Vagina (tissue), 2 donors: ENCODE data around the gene CCDC34. TPM values are rescaled to one million over a fixed set of nuclear protein-coding genes. Genes with fewer than 3 reads are reported as not detected.

Experiments used
- DNase-seq, 2 donors: peaks; one replicate each; pipeline ENCODE4 v3.0.0-alpha.2; 2017; ENCODE audit errors: extremely low spot score in 2 of 2
- H3K27ac ChIP-seq: fragments of 200-600 bp; sonication (generic); one replicate; pipeline ENCODE4 v1.5.1; 2019
- H3K27me3 ChIP-seq: fragments of 200-600 bp; sonication (generic); one replicate; pipeline ENCODE4 v1.5.1; 2019
- H3K36me3 ChIP-seq, 2 donors: fragments of 200-600 bp; sonication (generic); one replicate each; pipeline ENCODE4 v1.5.1; 2017 to 2019
- H3K4me1 ChIP-seq: fragments of 200-600 bp; sonication (generic); one replicate; pipeline ENCODE4 v1.5.1; 2019
- H3K4me3 ChIP-seq, 2 donors: fragments of 200-600 bp; sonication (generic); 1 replicate in 1 of 2; 2 replicates in 1 of 2; pipeline ENCODE4 v1.5.1; 2016 to 2019
- H3K9me3 ChIP-seq: fragments of 200-600 bp; sonication (generic); one replicate; pipeline ENCODE4 v1.5.1; 2019
- CTCF ChIP-seq, 3 experiments: fragments of 450-650 bp in 2 of 3; fragments of 200-600 bp in 1 of 3; sonication (generic) in 1 of 3; IDR thresholded peaks; one replicate each; pipeline ENCODE4 v1.5.1; 2017 to 2019; ENCODE audit warnings: antibody characterized with exemption in 3 of 3, mild to moderate bottlenecking in 2 of 3, moderate library complexity in 2 of 3
- POLR2A ChIP-seq, 2 donors: fragments of 450-650 bp; IDR thresholded peaks; one replicate each; pipeline ENCODE4 v1.6.1; 2017; ENCODE audit warnings: antibody characterized with exemption in 2 of 2, mild to moderate bottlenecking in 2 of 2, moderate library complexity in 2 of 2
- POLR2AphosphoS5 ChIP-seq, 2 donors: sonication (generic); formaldehyde crosslinking; IDR thresholded peaks; one replicate each; pipeline ENCODE4 v1.9.0; 2017; ENCODE audit warnings: antibody characterized with exemption in 2 of 2, mild to moderate bottlenecking in 2 of 2, low read depth in 1 of 2; ENCODE audit not compliant: insufficient read depth in 1 of 2
- intact Hi-C: fragments of 100-400 bp; cut with DNase I; formaldehyde crosslinking; loops from one replicate; pipeline ENCODE4 v1.15.1; 2023
- total RNA-seq: library from RNA; depleted of rRNA; stranded (reverse); fragments of >200 nt; gene quantifications from one replicate; pipeline ENCODE4 v1.2.3, GENCODE V29; 2016

CCDC34 gene
- total RNA-seq, 1 donor from 2014 or later, result 4.7 TPM

- Histone ChIP-seq H3K27ac (no peak overlapping the region), H3K4me1 (no peaks in the 10 kb centered on the region), H3K27me3 (no peaks in the 10 kb centered on the region), H3K36me3 (no peaks in the 10 kb centered on the region), H3K4me3 (no peak overlapping the region), H3K9me3 (no peaks in the 10 kb centered on the region)
- intact Hi-C loops, result no loop called here
- DNase-seq, result no peak
- TF ChIP-seq POLR2A (IDR thresholded peaks at IDR 0.05) (no peak), POLR2AphosphoS5 (IDR thresholded peaks at IDR 0.05; ENCODE audit: insufficient read depth in 1 of 2, low read depth in 1 of 2) (no peak), CTCF (IDR thresholded peaks at IDR 0.05) (no peak)
These were observed 52.8 kb downstream of the CCDC34 start for GRCh38 chr11:27310182-27310581.

GRCh38 chr11:27309046-27309445 is 54.0 kb downstream of the CCDC34 start:
- TF ChIP-seq POLR2A (IDR thresholded peaks at IDR 0.05) (no peak), CTCF (IDR thresholded peaks at IDR 0.05) (no peak), POLR2AphosphoS5 (IDR thresholded peaks at IDR 0.05; ENCODE audit: insufficient read depth in 1 of 2, low read depth in 1 of 2) (no peak)
- no peak overlapping the region for H3K27ac ChIP-seq
- no peak overlapping the region for H3K4me3 ChIP-seq
- H3K9me3 ChIP-seq, result no peaks in the 10 kb centered on the region
- no peaks in the 10 kb centered on the region for H3K36me3 ChIP-seq
- intact Hi-C loops, result no loop called here
- H3K27me3 ChIP-seq, result no peaks in the 10 kb centered on the region
- no peak for DNase-seq
- no peaks in the 10 kb centered on the region for H3K4me1 ChIP-seq

- no peaks in the 10 kb centered on the region for H3K9me3 ChIP-seq
- no peaks in the 10 kb centered on the region for H3K36me3 ChIP-seq
- TF ChIP-seq POLR2A (IDR thresholded peaks at IDR 0.05) (no peak), POLR2AphosphoS5 (IDR thresholded peaks at IDR 0.05; ENCODE audit: insufficient read depth in 1 of 2, low read depth in 1 of 2) (no peak), CTCF (IDR thresholded peaks at IDR 0.05) (no peak)
- intact Hi-C loops, result no loop called here
- no peak overlapping the region for H3K27ac ChIP-seq
- no peak overlapping the region for H3K4me3 ChIP-seq
- H3K27me3 ChIP-seq, result no peaks in the 10 kb centered on the region
- no peaks in the 10 kb centered on the region for H3K4me1 ChIP-seq
- no peak for DNase-seq
These were observed 55.8 kb downstream of the CCDC34 start for GRCh38 chr11:27307232-27307631.

- Histone ChIP-seq H3K4me3 (no peak overlapping the region), H3K27me3 (no peaks in the 10 kb centered on the region), H3K9me3 (no peaks in the 10 kb centered on the region), H3K4me1 (no peaks in the 10 kb centered on the region), H3K27ac (no peak overlapping the region), H3K36me3 (no peaks in the 10 kb centered on the region)
- no peak for TF ChIP-seq POLR2AphosphoS5 (IDR thresholded peaks at IDR 0.05; ENCODE audit: insufficient read depth in 1 of 2, low read depth in 1 of 2)
- TF ChIP-seq CTCF (IDR thresholded peaks at IDR 0.05), result no peak
- TF ChIP-seq POLR2A (IDR thresholded peaks at IDR 0.05), result no peak
- DNase-seq, result no peak
- intact Hi-C loops, result no loop called here
These were observed 57.3 kb downstream of the CCDC34 start for GRCh38 chr11:27305751-27306150.

DNA sequence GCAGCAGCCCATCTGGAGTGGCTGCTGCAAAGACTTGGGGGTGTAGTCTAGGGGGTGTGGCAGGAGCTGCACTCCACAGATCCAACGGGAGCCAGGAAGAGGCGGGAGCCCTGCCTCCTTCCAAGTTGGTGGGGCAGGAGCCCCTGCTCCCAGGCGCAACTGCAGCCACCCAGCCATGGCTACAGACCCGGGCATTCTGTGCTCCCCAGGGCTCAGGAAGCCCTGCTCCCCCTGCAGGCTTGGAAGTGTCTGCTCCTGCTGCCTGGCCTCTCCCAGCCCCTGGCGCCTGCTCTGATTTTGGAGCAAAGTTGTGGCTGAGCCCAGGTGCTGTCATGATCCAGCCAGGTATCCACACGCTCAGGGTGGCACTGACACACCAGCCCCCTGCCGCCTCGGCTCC is 58.5 kb downstream of the CCDC34 start:
- intact Hi-C loops, result no loop called here
- no peak overlapping the region for H3K27ac ChIP-seq
- TF ChIP-seq POLR2A (IDR thresholded peaks at IDR 0.05) (no peak), CTCF (IDR thresholded peaks at IDR 0.05) (no peak), POLR2AphosphoS5 (IDR thresholded peaks at IDR 0.05; ENCODE audit: insufficient read depth in 1 of 2, low read depth in 1 of 2) (no peak)
- H3K27me3 ChIP-seq, result no peaks in the 10 kb centered on the region
- H3K4me3 ChIP-seq, result no peak overlapping the region
- no peaks in the 10 kb centered on the region for H3K36me3 ChIP-seq
- H3K9me3 ChIP-seq, result no peaks in the 10 kb centered on the region
- no peaks in the 10 kb centered on the region for H3K4me1 ChIP-seq
- no peak for DNase-seq
